ENCODE results near the gene NISCH.

Gene NISCH

GRCh38 chr3:52473026-52473425, 17.6 kb downstream of the NISCH start:
- no peak for TF ChIP-seq ZNF384 (IDR thresholded peaks at IDR 0.05)
- TF ChIP-seq CTBP1 (IDR thresholded peaks at IDR 0.05; ENCODE audit: borderline replicate concordance), result no peak
- no peak for TF ChIP-seq ELF4 (IDR thresholded peaks at IDR 0.05)
- no peak for TF ChIP-seq PKNOX1 (IDR thresholded peaks at IDR 0.05)
- TF ChIP-seq SUZ12 (IDR thresholded peaks at IDR 0.05), result no peak
- CTCF ChIA-PET, result no interaction called here
- DNase-seq (ENCODE audit: extremely low spot score), result no peak
- POLR2A ChIA-PET, result no interaction called here

- ChIA-PET CTCF (no interaction called here), POLR2A (no interaction called here)
- TF ChIP-seq PKNOX1 (IDR thresholded peaks at IDR 0.05) (no peak), ELF4 (IDR thresholded peaks at IDR 0.05) (no peak), LEF1 (IDR thresholded peaks at IDR 0.05; ENCODE audit: borderline replicate concordance) (no peak), HDGF (IDR thresholded peaks at IDR 0.05; ENCODE audit: borderline replicate concordance) (no peak), FOXK2 (IDR thresholded peaks at IDR 0.05) (no peak), SP1 (IDR thresholded peaks at IDR 0.05) (no peak), TARDBP (IDR thresholded peaks at IDR 0.05) (no peak), ARNT (IDR thresholded peaks at IDR 0.05) (no peak), NFRKB (IDR thresholded peaks at IDR 0.05) (no peak), L3MBTL2 (conservative IDR thresholded peaks at IDR 0.05) (no peak), BHLHE40 (IDR thresholded peaks at IDR 0.05; ENCODE audit: borderline replicate concordance) (no peak), ZNF384 (IDR thresholded peaks at IDR 0.05) (no peak), CTBP1 (IDR thresholded peaks at IDR 0.05; ENCODE audit: borderline replicate concordance) (no peak), SUZ12 (IDR thresholded peaks at IDR 0.05) (no peak), FOXA1 (IDR thresholded peaks at IDR 0.05) (no peak), FOXM1 (IDR thresholded peaks at IDR 0.05; ENCODE audit: borderline replicate concordance) (no peak)
- DNase-seq (ENCODE audit: extremely low spot score), result no peak
These were observed 21.8 kb downstream of the NISCH start for GRCh38 chr3:52477076-52477795.

- no peak for DNase-seq (ENCODE audit: extremely low spot score)
- TF ChIP-seq HDGF (IDR thresholded peaks at IDR 0.05; ENCODE audit: borderline replicate concordance) (no peak), BHLHE40 (IDR thresholded peaks at IDR 0.05; ENCODE audit: borderline replicate concordance) (no peak), FOXA1 (IDR thresholded peaks at IDR 0.05) (no peak), SUZ12 (IDR thresholded peaks at IDR 0.05) (no peak), LEF1 (IDR thresholded peaks at IDR 0.05; ENCODE audit: borderline replicate concordance) (no peak), ELF4 (IDR thresholded peaks at IDR 0.05) (no peak), SP1 (IDR thresholded peaks at IDR 0.05) (no peak), ARNT (IDR thresholded peaks at IDR 0.05) (no peak), TARDBP (IDR thresholded peaks at IDR 0.05) (no peak)
- ChIA-PET CTCF (no interaction called here), POLR2A (no interaction called here)
These were observed 22.3 kb downstream of the NISCH start for GRCh38 chr3:52477796-52478095.

GRCh38 chr3:52479037-52479876, 23.9 kb downstream of the NISCH start:
- ChIA-PET POLR2A (no interaction called here), CTCF (interaction anchor here (0.5 kb wide), 1 partner anchor 133 kb away, joined by 3 read pairs; no protein-coding TSS in a partner anchor)
- TF ChIP-seq ZNF384 (IDR thresholded peaks at IDR 0.05) (no peak), HDGF (IDR thresholded peaks at IDR 0.05; ENCODE audit: borderline replicate concordance) (no peak), LEF1 (IDR thresholded peaks at IDR 0.05; ENCODE audit: borderline replicate concordance) (no peak), FOXK2 (IDR thresholded peaks at IDR 0.05) (no peak), L3MBTL2 (conservative IDR thresholded peaks at IDR 0.05) (no peak), ELF4 (IDR thresholded peaks at IDR 0.05) (no peak), TARDBP (IDR thresholded peaks at IDR 0.05) (no peak), FOXM1 (IDR thresholded peaks at IDR 0.05; ENCODE audit: borderline replicate concordance) (no peak), PKNOX1 (IDR thresholded peaks at IDR 0.05) (no peak), ARNT (IDR thresholded peaks at IDR 0.05) (no peak), SUZ12 (IDR thresholded peaks at IDR 0.05) (no peak)
- DNase-seq (ENCODE audit: extremely low spot score), result no peak

GRCh38 chr3:52479877-52480575, 24.6 kb downstream of the NISCH start:
- CTCF ChIA-PET, result interaction anchor here (0.5 kb wide), 1 partner anchor 133 kb away, joined by 3 read pairs; no protein-coding TSS in a partner anchor
- DNase-seq (ENCODE audit: extremely low spot score), result no peak
- POLR2A ChIA-PET, result no interaction called here
- TF ChIP-seq ARNT (IDR thresholded peaks at IDR 0.05) (no peak), SP1 (IDR thresholded peaks at IDR 0.05) (no peak), CTBP1 (IDR thresholded peaks at IDR 0.05; ENCODE audit: borderline replicate concordance) (no peak), L3MBTL2 (conservative IDR thresholded peaks at IDR 0.05) (no peak), LEF1 (IDR thresholded peaks at IDR 0.05; ENCODE audit: borderline replicate concordance) (no peak), FOXK2 (IDR thresholded peaks at IDR 0.05) (no peak), FOXA1 (IDR thresholded peaks at IDR 0.05) (no peak), ZNF384 (IDR thresholded peaks at IDR 0.05) (no peak), ELF4 (IDR thresholded peaks at IDR 0.05) (no peak), TARDBP (IDR thresholded peaks at IDR 0.05) (no peak)

Data from HEK293T (cell line).